K562 (cell line): Measurements from ENCODE around the gene AOC3.

Experiments used
- BRD4 ChIP-seq: fragments of 200-600 bp; sonication (generic); IDR thresholded peaks from 2 replicates; pipeline ENCODE4 v1.6.1; 2017; ENCODE audit warnings: inconsistent platforms
- RAD21 ChIP-seq, 2 experiments: fragments of 250-450 bp in 1 of 2; fragments of 450-650 bp in 1 of 2; sonication (Bioruptor Pico) in 1 of 2; formaldehyde crosslinking in 1 of 2; IDR thresholded peaks in 1 of 2; conservative IDR thresholded peaks in 1 of 2; 2 replicates each; pipeline versions ENCODE4 v1.4.0 to v1.8.0; 2020 to 2022; ENCODE audit warnings: mild to moderate bottlenecking in 2 of 2, moderate library complexity in 1 of 2
- U2AF1 ChIP-seq: fragments of 200-400 bp; formaldehyde crosslinking; optimal IDR thresholded peaks from 2 replicates; pipeline ENCODE3; 2017; ENCODE audit warnings: mild to moderate bottlenecking, low read depth, low read length, moderate library complexity
- ZNF146 ChIP-seq: IDR thresholded peaks from one replicate; pipeline ENCODE4 v1.6.1; 2018; ENCODE audit warnings: missing compliant biosample characterization; ENCODE audit not compliant: unreplicated experiment
- ZNF668 ChIP-seq: fragments of 250-450 bp; sonication (Bioruptor Pico); IDR thresholded peaks from 2 replicates; pipeline ENCODE4 v1.8.0; 2022; ENCODE audit warnings: mild to moderate bottlenecking, inconsistent platforms
- TF ChIP-seq, protein P1 (sequence below), 3 experiments: IDR thresholded peaks in 2 of 3; conservative IDR thresholded peaks in 1 of 3; 2 replicates each; pipeline ENCODE4 v1.5.1; 2011 to 2012; ENCODE audit warnings: low read length in 3 of 3, mild to moderate bottlenecking in 3 of 3, control low read depth in 2 of 3, improper control_type of control experiment in 1 of 3, inconsistent platforms in 1 of 3, low read depth in 1 of 3, mixed read lengths in 1 of 3, moderate library complexity in 1 of 3; ENCODE audit not compliant: insufficient read depth in 2 of 3
- TF ChIP-seq, protein P2 (sequence below): fragments of 250-450 bp; sonication (Bioruptor Pico); IDR thresholded peaks from 2 replicates; pipeline ENCODE4 v1.8.0; 2021; ENCODE audit warnings: moderate library complexity, mild to moderate bottlenecking, inconsistent platforms

DNA sequence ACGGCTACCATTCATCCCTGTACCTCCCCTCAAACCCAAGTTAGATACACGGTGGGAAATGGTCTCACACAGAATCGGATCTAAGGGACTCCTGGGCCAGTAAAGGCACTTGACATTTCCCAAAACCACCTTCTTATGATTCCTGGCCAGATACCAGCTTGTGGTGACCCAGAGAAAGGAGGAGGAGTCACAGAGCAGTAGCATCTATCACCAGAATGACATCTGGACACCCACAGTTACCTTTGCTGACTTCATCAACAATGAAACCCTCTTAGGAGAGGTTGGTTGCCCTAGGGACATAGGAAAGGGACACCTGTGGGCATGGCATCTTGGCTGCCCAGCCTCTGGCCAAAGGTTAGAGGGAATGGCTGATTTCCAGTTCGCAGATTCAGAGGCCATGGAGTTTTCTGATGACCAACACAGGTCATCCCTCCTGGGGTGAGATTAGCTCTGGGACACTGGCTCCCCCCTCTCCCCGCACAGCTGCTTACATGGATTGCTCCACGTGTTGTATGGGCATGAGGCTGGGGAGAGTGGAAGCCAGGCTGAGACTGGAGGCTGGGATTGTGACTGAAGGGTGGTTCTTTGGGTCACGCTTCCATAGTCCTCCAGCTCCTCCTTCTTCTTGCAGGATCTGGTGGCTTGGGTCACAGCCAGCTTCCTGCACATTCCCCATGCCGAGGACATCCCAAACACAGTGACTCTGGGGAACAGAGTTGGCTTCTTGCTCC, 1.4 kb upstream of the AOC3 start:
- no peak for TF ChIP-seq ZNF146 (CRISPR knock-in tag)
- TF ChIP-seq, protein P1, sequence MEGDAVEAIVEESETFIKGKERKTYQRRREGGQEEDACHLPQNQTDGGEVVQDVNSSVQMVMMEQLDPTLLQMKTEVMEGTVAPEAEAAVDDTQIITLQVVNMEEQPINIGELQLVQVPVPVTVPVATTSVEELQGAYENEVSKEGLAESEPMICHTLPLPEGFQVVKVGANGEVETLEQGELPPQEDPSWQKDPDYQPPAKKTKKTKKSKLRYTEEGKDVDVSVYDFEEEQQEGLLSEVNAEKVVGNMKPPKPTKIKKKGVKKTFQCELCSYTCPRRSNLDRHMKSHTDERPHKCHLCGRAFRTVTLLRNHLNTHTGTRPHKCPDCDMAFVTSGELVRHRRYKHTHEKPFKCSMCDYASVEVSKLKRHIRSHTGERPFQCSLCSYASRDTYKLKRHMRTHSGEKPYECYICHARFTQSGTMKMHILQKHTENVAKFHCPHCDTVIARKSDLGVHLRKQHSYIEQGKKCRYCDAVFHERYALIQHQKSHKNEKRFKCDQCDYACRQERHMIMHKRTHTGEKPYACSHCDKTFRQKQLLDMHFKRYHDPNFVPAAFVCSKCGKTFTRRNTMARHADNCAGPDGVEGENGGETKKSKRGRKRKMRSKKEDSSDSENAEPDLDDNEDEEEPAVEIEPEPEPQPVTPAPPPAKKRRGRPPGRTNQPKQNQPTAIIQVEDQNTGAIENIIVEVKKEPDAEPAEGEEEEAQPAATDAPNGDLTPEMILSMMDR (IDR thresholded peaks at IDR 0.05 in 2 of 3, conservative IDR thresholded peaks at IDR 0.05 in 1 of 3; ENCODE audit: insufficient read depth in 2 of 3, low read depth in 1 of 3, low read length in 3 of 3), result no peak
- no peak for TF ChIP-seq U2AF1
- TF ChIP-seq, protein P2, sequence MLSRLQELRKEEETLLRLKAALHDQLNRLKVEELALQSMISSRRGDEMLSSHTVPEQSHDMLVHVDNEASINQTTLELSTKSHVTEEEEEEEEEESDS (CRISPR knock-in tag), result no peak
- TF ChIP-seq ZNF668 (CRISPR knock-in tag), result no peak
- no peak for TF ChIP-seq BRD4
- no peak for TF ChIP-seq RAD21 (CRISPR knock-in tag; conservative IDR thresholded peaks at IDR 0.05 in 1 of 2, IDR thresholded peaks at IDR 0.05 in 1 of 2)
